Naive thymus-derived CD8-positive, alpha-beta T cell (primary cell): ENCODE data around the gene MR1. TPM values are rescaled to one million over a fixed set of nuclear protein-coding genes. Genes with fewer than 3 reads are reported as not detected.
"Not testable (repeated sequence)": the region's sequence is repeated elsewhere in the genome, so short reads cannot be mapped to it uniquely, and the experiment has no call there.

Experiments
- ATAC-seq, 2 donors: fragments of 150-1000 bp; cut with Tn5 transposase in 1 of 2; sonication (Bioruptor Pico), chemical (Tn5 transposase) in 1 of 2; 1 replicate in 1 of 2; 2 replicates in 1 of 2; pipeline ENCODE4 v1.10.0; 2021; ENCODE audit warnings: mild to moderate bottlenecking in 2 of 2, moderate library complexity in 2 of 2
- POLR2A ChIA-PET: fragments of 350-600 bp; sonication (Branson Sonifier 250); formaldehyde crosslinking; loops from one replicate; lab custom pipeline; 2021; ENCODE audit warnings: antibody characterized with exemption; lab: Charles Lee
- DNase-seq, 10 donors: peaks; one replicate each; pipeline versions ENCODE4 v3.0.0 to v3.0.0-alpha.2; 2020 to 2022
- H3K27ac Mint-ChIP-seq, 10 donors: one replicate each; pipeline ENCODE4 v1.8.0; 2020 to 2022; ENCODE audit warnings: mild to moderate bottlenecking in 10 of 10, mixed read lengths in 10 of 10, moderate library complexity in 4 of 10, inconsistent platforms in 1 of 10
- H3K27me3 Mint-ChIP-seq, 5 donors: one replicate each; pipeline ENCODE4 v1.8.0; 2021 to 2022; ENCODE audit warnings: mixed read lengths in 5 of 5
- H3K36me3 Mint-ChIP-seq, 3 donors: one replicate each; pipeline ENCODE4 v1.8.0; 2020 to 2022; ENCODE audit warnings: mixed read lengths in 3 of 3, mild to moderate bottlenecking in 2 of 3, inconsistent platforms in 1 of 3
- H3K4me1 Mint-ChIP-seq, 4 donors: one replicate each; pipeline ENCODE4 v1.8.0; 2021 to 2022; ENCODE audit warnings: mixed read lengths in 4 of 4
- H3K4me3 Mint-ChIP-seq, 10 donors: one replicate each; pipeline ENCODE4 v1.8.0; 2020 to 2022; ENCODE audit warnings: mild to moderate bottlenecking in 10 of 10, mixed read lengths in 10 of 10, moderate library complexity in 6 of 10, inconsistent platforms in 1 of 10
- H3K9me3 Mint-ChIP-seq, 9 donors: one replicate each; pipeline ENCODE4 v1.8.0; 2020 to 2022; ENCODE audit warnings: mixed read lengths in 9 of 9, mild to moderate bottlenecking in 3 of 9, inconsistent platforms in 1 of 9, moderate library complexity in 1 of 9
- polyA plus RNA-seq, 3 donors: library from polyadenylated mRNA; unstranded; fragments of 300-500 nt; fragmentation: Illumina TruSeq; gene quantifications; one replicate each; pipeline ENCODE4 v1.2.3, GENCODE V29; 2021
- total RNA-seq, 8 experiments: library from RNA in 2 of 8; stranded (reverse) in 2 of 8; gene quantifications; one replicate each; pipeline ENCODE4 v1.2.3 and lab custom pipeline; 2021 to 2026

MR1 gene
- total and polyA plus RNA-seq, 5 experiments from 2014 or later, result 26.5 to 35.5 (median 28.8) TPM

- ATAC-seq, result no peak
Observed at GRCh38 chr1:181056560-181056959, 22.8 kb downstream of the MR1 start.

GRCh38 chr1:181057079-181057478, 23.3 kb downstream of the MR1 start:
- Mint-ChIP-seq H3K4me3 (no peak overlapping the region), H3K36me3 (peaks cover 28 to 61% (median 47%) of the 10 kb centered on the region in 3 donors), H3K9me3 (peaks cover 0 to 20% (median 10%) of the 10 kb centered on the region in 9 donors), H3K4me1 (peaks cover 5 to 17% (median 11%) of the 10 kb centered on the region in 4 donors), H3K27ac (no peak overlapping the region), H3K27me3 (no peaks in the 10 kb centered on the region)
- ATAC-seq (no peak), DNase-seq (no peak)
- POLR2A ChIA-PET, result no interaction called here

More at GRCh38 chr1:181056560-181056959, 22.8 kb downstream of the MR1 start:
- Mint-ChIP-seq H3K27ac (peak overlapping the region in 4 of 10 donors; percentile 37 to 69 (median 42)), H3K27me3 (no peaks in the 10 kb centered on the region), H3K4me1 (peaks cover 1 to 12% (median 6%) of the 10 kb centered on the region in 4 donors), H3K9me3 (peaks cover 0 to 20% (median 10%) of the 10 kb centered on the region in 9 donors), H3K36me3 (peaks cover 28 to 62% (median 47%) of the 10 kb centered on the region in 3 donors), H3K4me3 (no peak overlapping the region)
- POLR2A ChIA-PET, result no interaction called here
- DNase-seq, result no peak

- Mint-ChIP-seq H3K4me1 (peaks cover 12 to 35% (median 25%) of the 10 kb centered on the region in 4 donors), H3K27me3 (no peaks in the 10 kb centered on the region), H3K36me3 (peaks cover 28 to 42% (median 42%) of the 10 kb centered on the region in 3 donors), H3K4me3 (no peak overlapping the region), H3K9me3 (peaks cover 0 to 20% (median 10%) of the 10 kb centered on the region in 9 donors), H3K27ac (no peak overlapping the region)
- POLR2A ChIA-PET, result no interaction called here
- no peak for ATAC-seq
- DNase-seq, result no peak
Observed at GRCh38 chr1:181059435-181059834, 25.7 kb downstream of the MR1 start.

- no peaks in the 10 kb centered on the region for H3K27me3 Mint-ChIP-seq
- POLR2A ChIA-PET, result no interaction called here
- no peak for DNase-seq
- H3K4me3 Mint-ChIP-seq, result no peak overlapping the region
- peaks cover 12 to 35% (median 25%) of the 10 kb centered on the region in 4 donors for H3K4me1 Mint-ChIP-seq
- H3K27ac Mint-ChIP-seq, result peak overlapping the region in 1 of 10 donors; percentile 31
- peaks cover 25 to 40% (median 40%) of the 10 kb centered on the region in 3 donors for H3K36me3 Mint-ChIP-seq
- no peak for ATAC-seq
- H3K9me3 Mint-ChIP-seq, result peaks cover 0 to 20% (median 10%) of the 10 kb centered on the region in 9 donors
Observed at GRCh38 chr1:181060066-181060465, 26.3 kb downstream of the MR1 start.

DNA sequence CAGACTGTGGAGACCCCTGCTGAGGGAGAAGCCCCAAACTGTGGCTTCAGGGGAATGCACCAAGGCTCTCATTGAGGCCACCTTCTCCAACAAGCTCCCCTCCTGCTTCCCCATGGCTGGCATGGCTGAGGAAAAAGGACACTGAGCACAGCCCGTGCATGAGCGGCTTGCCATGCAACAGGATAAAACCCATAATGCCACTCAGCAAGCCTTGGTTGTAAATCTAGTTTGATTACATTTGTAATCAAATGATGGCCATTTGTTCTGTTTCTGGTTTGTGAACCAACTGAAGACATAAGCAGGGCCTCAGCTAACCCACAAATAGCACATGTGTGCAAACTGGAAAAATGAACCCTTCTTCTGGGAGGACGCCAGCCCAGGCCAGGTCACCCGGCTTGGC, 27.2 kb downstream of the MR1 start:
- peak overlapping the region in 4 of 10 donors; percentile 8 to 93 (median 40) for H3K27ac Mint-ChIP-seq
- peaks cover 0 to 20% (median 10%) of the 10 kb centered on the region in 9 donors for H3K9me3 Mint-ChIP-seq
- H3K4me1 Mint-ChIP-seq, result peaks cover 12 to 35% (median 25%) of the 10 kb centered on the region in 4 donors
- H3K27me3 Mint-ChIP-seq, ATAC-seq, DNase-seq, POLR2A ChIA-PET: not testable (repeated sequence)
- peaks cover 17 to 31% (median 31%) of the 10 kb centered on the region in 3 donors for H3K36me3 Mint-ChIP-seq
- H3K4me3 Mint-ChIP-seq, result peak overlapping the region in 3 of 10 donors; percentile 0 to 58 (median 36)

DNA sequence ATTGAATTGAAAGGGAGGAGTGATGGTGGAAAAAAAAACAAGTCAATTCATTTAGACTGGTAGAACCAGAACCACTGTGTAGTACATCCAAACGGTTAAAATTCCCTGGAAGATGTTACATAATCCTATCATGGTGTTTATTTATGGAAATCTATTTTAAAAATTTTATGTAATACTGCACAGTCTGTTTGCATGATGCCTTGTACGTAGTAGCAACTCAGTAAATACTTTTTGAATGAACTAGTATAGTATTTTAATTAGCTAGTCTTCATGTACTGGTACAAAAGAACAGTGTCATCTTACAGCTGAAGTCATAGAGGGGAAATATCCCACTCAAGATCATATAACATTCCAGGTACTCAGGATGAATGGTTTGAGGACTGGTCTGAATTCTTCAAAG, 27.7 kb downstream of the MR1 start:
- peak overlapping the region in 6 of 10 donors; percentile 18 to 80 (median 77) for H3K4me3 Mint-ChIP-seq
- DNase-seq, result no peak
- H3K9me3 Mint-ChIP-seq, result peaks cover 0 to 20% (median 10%) of the 10 kb centered on the region in 9 donors
- H3K27me3 Mint-ChIP-seq, result no peaks in the 10 kb centered on the region
- ATAC-seq, result no peak
- H3K4me1 Mint-ChIP-seq, result peaks cover 12 to 35% (median 24%) of the 10 kb centered on the region in 4 donors
- peak overlapping the region in 6 of 10 donors; percentile 8 to 95 (median 92) for H3K27ac Mint-ChIP-seq
- H3K36me3 Mint-ChIP-seq, result peaks cover 17 to 31% (median 29%) of the 10 kb centered on the region in 3 donors
- POLR2A ChIA-PET, result interaction anchor here (0.7 to 1.0 kb wide), 2 partner anchors 16 to 42 kb away, joined by 3 read pairs; no protein-coding TSS in a partner anchor

GRCh38 chr1:181061891-181062835, 28.4 kb downstream of the MR1 start:
- ATAC-seq, result peak; percentile 69 to 70
- peaks cover 0 to 20% (median 10%) of the 10 kb centered on the region in 9 donors for H3K9me3 Mint-ChIP-seq
- peak overlapping the region; percentile 61 to 84 (median 79) for H3K4me3 Mint-ChIP-seq
- peaks cover 12 to 35% (median 22%) of the 10 kb centered on the region in 4 donors for H3K4me1 Mint-ChIP-seq
- POLR2A ChIA-PET, result interaction anchor here (0.7 to 1.8 kb wide), 8 partner anchors 10 to 45 kb away, joined by 3 to 6 read pairs (median 4); no protein-coding TSS in a partner anchor
- peak overlapping the region; percentile 57 to 95 (median 90) for H3K27ac Mint-ChIP-seq
- peak in 5 of 10 donors; percentile 10 to 27 (median 18) for DNase-seq
- H3K36me3 Mint-ChIP-seq, result peaks cover 17 to 28% (median 22%) of the 10 kb centered on the region in 3 donors
- no peaks in the 10 kb centered on the region for H3K27me3 Mint-ChIP-seq

GRCh38 chr1:181062836-181063428, 29.1 kb downstream of the MR1 start:
- H3K4me1 Mint-ChIP-seq, result peaks cover 12 to 35% (median 21%) of the 10 kb centered on the region in 4 donors
- POLR2A ChIA-PET, result interaction anchor here (0.9 to 1.8 kb wide), 6 partner anchors 9 to 44 kb away, joined by 3 to 6 read pairs (median 5); no protein-coding TSS in a partner anchor

GRCh38 chr1:181064011-181064623, 30.3 kb downstream of the MR1 start:
- H3K27ac Mint-ChIP-seq, result peak overlapping the region in 3 of 10 donors; percentile 3 to 47 (median 42)

More at GRCh38 chr1:181062836-181063428, 29.1 kb downstream of the MR1 start:
- peaks cover 13 to 27% (median 18%) of the 10 kb centered on the region in 3 donors for H3K36me3 Mint-ChIP-seq
- H3K27me3 Mint-ChIP-seq, result no peaks in the 10 kb centered on the region
- peaks cover 0 to 20% (median 10%) of the 10 kb centered on the region in 9 donors for H3K9me3 Mint-ChIP-seq
- H3K4me3 Mint-ChIP-seq, result peak overlapping the region; percentile 61 to 84 (median 79)
- DNase-seq (peak in 4 of 10 donors; percentile 32 to 61 (median 34)), ATAC-seq (peak; percentile 86 to 88)
- H3K27ac Mint-ChIP-seq, result peak overlapping the region; percentile 57 to 95 (median 90)

DNA sequence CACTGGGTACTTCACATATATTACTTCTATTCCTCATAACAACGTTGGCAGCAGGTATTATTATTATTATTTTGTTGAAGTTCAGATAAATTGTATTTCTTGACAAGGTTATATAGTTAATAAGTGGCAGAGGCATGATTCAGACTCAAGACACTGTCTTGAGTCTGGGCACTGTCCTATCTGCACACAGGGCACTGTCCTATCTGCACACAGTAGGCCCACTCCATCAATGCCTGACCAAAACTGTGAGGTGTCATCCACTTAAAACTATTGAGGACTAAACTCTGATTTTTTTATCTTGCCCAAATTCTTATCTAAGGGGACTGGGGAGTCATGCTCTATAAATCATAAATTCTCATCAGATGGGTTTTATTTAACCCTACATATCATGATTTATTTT, 30.9 kb downstream of the MR1 start:
- peaks cover 12 to 30% (median 19%) of the 10 kb centered on the region in 4 donors for H3K4me1 Mint-ChIP-seq
- H3K9me3 Mint-ChIP-seq, result peaks cover 0 to 7% (median 2%) of the 10 kb centered on the region in 9 donors
- H3K27me3 Mint-ChIP-seq, result peaks cover 0 to under 1% (median 0%) of the 10 kb centered on the region in 5 donors
- peaks cover 3 to 10% (median 6%) of the 10 kb centered on the region in 3 donors for H3K36me3 Mint-ChIP-seq
- ATAC-seq (no peak), DNase-seq (no peak)
- H3K4me3 Mint-ChIP-seq, result no peak overlapping the region
- H3K27ac Mint-ChIP-seq, result no peak overlapping the region
- POLR2A ChIA-PET, result no interaction called here

More at GRCh38 chr1:181064011-181064623, 30.3 kb downstream of the MR1 start:
- peaks cover 12 to 30% (median 19%) of the 10 kb centered on the region in 4 donors for H3K4me1 Mint-ChIP-seq
- peaks cover 0 to 13% (median 8%) of the 10 kb centered on the region in 9 donors for H3K9me3 Mint-ChIP-seq
- POLR2A ChIA-PET, result interaction anchor here (0.7 to 1.8 kb wide), 2 partner anchors 43 to 381 kb away, joined by 6 to 7 read pairs; no protein-coding TSS in a partner anchor
- no peaks in the 10 kb centered on the region for H3K27me3 Mint-ChIP-seq
- peak overlapping the region in 1 of 10 donors; percentile 30 for H3K4me3 Mint-ChIP-seq
- H3K36me3 Mint-ChIP-seq, result peaks cover 9 to 16% (median 12%) of the 10 kb centered on the region in 3 donors
- DNase-seq, result no peak
- no peak for ATAC-seq

- no peaks in the 10 kb centered on the region for H3K36me3 Mint-ChIP-seq
- DNase-seq (no peak), ATAC-seq (no peak)
- peaks cover 0 to 8% (median 0%) of the 10 kb centered on the region in 9 donors for H3K9me3 Mint-ChIP-seq
- H3K27ac Mint-ChIP-seq, result no peak overlapping the region
- peaks cover 7 to 21% (median 12%) of the 10 kb centered on the region in 5 donors for H3K27me3 Mint-ChIP-seq
- POLR2A ChIA-PET, result no interaction called here
- no peaks in the 10 kb centered on the region for H3K4me1 Mint-ChIP-seq
- no peak overlapping the region for H3K4me3 Mint-ChIP-seq
Observed at GRCh38 chr1:181073638-181074037, 39.9 kb downstream of the MR1 start.
